GM12874 (cell line): Measurements from ENCODE around the gene TENT5C.

Experiments
- CTCF ChIP-seq: IDR thresholded peaks from 2 replicates; pipeline ENCODE4 v1.5.1; 2011; ENCODE audit warnings: low read depth, mild to moderate bottlenecking, control low read depth, low read length, moderate library complexity; ENCODE audit not compliant: insufficient read depth

TENT5C gene

GRCh38 chr1:117653195-117653594 lies 47.3 kb downstream of the TENT5C start:
- TF ChIP-seq CTCF, result no peak

GRCh38 chr1:117653732-117654492 lies 48.1 kb downstream of the TENT5C start:
- TF ChIP-seq CTCF, result no peak

GRCh38 chr1:117654493-117655219 lies 48.8 kb downstream of the TENT5C start:
- TF ChIP-seq CTCF, result no peak

- TF ChIP-seq CTCF, result no peak
These were observed 49.4 kb downstream of the TENT5C start for GRCh38 chr1:117655220-117655577.

GRCh38 chr1:117656202-117656641 lies 50.4 kb downstream of the TENT5C start:
- TF ChIP-seq CTCF, result no peak

GRCh38 chr1:117657031-117657430 lies 51.2 kb downstream of the TENT5C start:
- no peak for TF ChIP-seq CTCF

GRCh38 chr1:117657949-117658660 lies 52.3 kb downstream of the TENT5C start:
- TF ChIP-seq CTCF, result no peak
